ENCODE data around the gene SPTBN4. TPM values are rescaled to one million over a fixed set of nuclear protein-coding genes. Genes with fewer than 3 reads are reported as not detected.
"Not testable (repeated sequence)": the region's sequence is repeated elsewhere in the genome, so short reads cannot be mapped to it uniquely, and the experiment has no call there.

Gene SPTBN4
- total and polyA plus RNA-seq, 9 donors: 2.2 to 11.6 (median 6.2) TPM

DNA sequence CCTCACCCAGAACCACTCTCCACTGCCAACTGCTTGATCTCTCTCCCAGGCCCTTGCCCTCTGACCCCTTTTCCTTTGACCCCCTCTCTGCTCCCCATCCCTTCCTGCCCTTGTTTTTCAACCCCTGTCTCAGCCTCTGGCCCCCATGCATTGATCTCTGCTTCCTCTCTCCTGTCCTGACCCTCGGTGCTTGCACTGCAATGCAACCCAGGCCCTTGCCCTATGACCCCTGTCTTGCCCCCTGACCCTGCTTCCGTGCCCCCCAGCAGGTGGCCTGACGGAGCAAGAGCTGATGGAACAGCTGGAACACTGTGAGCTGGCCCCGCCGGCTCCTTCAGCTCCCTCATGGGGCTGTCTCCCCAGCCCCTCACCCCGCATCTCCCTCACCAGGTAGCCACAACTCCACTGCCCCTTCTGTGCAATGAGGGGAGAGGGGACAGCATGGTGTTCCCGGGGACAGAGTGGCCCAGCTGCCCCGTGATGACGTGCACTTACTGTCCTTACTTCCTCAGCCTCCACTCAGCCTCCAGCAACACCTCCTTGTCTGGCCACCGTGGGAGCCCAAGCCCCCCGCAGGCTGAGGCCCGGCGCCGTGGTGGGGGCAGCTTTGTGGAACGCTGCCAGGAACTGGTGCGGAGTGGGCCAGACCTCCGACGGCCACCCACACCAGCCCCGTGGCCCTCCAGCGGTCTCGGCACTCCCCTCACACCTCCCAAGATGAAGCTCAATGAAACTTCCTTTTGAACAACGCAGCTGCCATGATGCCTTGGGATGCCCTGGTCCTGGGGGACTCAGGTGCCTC lies 123.9 kb downstream of the SPTBN4 start:
- TF ChIP-seq POLR2A (IDR thresholded peaks at IDR 0.05) (no peak), EP300 (IDR thresholded peaks at IDR 0.05) (no peak)
- TF ChIP-seq, protein P1, sequence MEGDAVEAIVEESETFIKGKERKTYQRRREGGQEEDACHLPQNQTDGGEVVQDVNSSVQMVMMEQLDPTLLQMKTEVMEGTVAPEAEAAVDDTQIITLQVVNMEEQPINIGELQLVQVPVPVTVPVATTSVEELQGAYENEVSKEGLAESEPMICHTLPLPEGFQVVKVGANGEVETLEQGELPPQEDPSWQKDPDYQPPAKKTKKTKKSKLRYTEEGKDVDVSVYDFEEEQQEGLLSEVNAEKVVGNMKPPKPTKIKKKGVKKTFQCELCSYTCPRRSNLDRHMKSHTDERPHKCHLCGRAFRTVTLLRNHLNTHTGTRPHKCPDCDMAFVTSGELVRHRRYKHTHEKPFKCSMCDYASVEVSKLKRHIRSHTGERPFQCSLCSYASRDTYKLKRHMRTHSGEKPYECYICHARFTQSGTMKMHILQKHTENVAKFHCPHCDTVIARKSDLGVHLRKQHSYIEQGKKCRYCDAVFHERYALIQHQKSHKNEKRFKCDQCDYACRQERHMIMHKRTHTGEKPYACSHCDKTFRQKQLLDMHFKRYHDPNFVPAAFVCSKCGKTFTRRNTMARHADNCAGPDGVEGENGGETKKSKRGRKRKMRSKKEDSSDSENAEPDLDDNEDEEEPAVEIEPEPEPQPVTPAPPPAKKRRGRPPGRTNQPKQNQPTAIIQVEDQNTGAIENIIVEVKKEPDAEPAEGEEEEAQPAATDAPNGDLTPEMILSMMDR (IDR thresholded peaks at IDR 0.05): no peak
- WGBS, 3 donors: 72 to 79% (median 72%) methylated on average over 22 of the region's 22 CpGs
- no peak for DNase-seq
- intact Hi-C loops (cut with DNase I): loop anchor here in 3 of 4 donors (10.0 kb wide), 3 partner anchors 56 to 286 kb away; partner anchors contain the start of genes BLVRB (in 1 of the 3) and SPTBN4 (in 1 of the 3)
- no peak overlapping the region for H3K4me3 ChIP-seq
- no peak overlapping the region for H3K27ac ChIP-seq
- H3K4me1 ChIP-seq (ENCODE audit: insufficient read depth): no peaks in the 10 kb centered on the region
- H3K36me3 ChIP-seq: no peaks in the 10 kb centered on the region
- H3K27me3 ChIP-seq: no peaks in the 10 kb centered on the region
- H3K9me3 ChIP-seq: no peaks in the 10 kb centered on the region

DNA sequence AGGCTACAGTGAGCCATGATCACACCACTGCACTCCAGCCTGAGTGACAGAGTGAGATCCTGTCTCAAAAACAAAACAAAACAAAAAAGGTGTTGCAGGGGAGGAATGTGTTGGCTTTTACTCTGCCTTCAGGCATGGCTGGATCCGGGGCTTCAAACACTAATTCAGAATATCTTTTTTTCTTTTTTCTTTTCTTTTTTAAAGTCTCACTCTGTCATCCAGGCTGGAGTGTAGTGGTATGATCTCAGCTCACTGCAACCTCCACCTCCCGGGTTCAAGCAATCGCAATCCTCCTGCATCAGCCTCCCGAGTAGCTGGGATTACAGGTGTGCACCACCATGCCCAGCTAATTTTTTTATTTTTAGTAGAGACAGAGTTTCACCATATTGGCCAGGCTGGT lies 124.9 kb downstream of the SPTBN4 start:
- not testable (repeated sequence) for H3K36me3 ChIP-seq; H3K27ac ChIP-seq; H3K9me3 ChIP-seq; H3K4me3 ChIP-seq; DNase-seq; H3K4me1 ChIP-seq (ENCODE audit: insufficient read depth); H3K27me3 ChIP-seq
- intact Hi-C loops (cut with DNase I): loop anchor here in 3 of 4 donors (10.0 kb wide), 3 partner anchors 57 to 287 kb away; partner anchors contain the start of genes BLVRB (in 1 of the 3) and SPTBN4 (in 1 of the 3)
- WGBS, 3 donors: 91 to 93% (median 92%) methylated on average over 4 of the region's 4 CpGs

DNA sequence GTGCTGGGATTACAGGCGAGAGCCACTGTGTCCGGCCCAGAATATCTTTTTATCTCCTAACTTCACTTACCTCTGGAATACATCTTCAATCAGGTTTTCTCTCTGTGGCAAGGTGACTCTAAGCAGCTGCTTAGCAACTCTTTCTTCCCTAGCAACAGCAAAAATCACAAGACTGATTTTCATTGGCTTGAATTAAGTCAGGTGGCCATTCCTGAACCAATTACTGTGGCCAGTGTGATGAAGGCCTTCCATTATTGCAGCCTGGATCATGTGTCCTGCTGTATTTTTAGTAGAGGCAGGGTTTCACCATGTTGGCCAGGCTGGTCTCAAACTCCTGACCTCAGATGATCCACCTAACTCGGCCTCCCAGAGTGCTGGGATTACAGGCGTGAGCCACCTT lies 125.4 kb downstream of the SPTBN4 start:
- Histone ChIP-seq H3K27me3 (no peaks in the 10 kb centered on the region), H3K4me3 (no peak overlapping the region), H3K27ac (no peak overlapping the region), H3K36me3 (no peaks in the 10 kb centered on the region), H3K9me3 (no peaks in the 10 kb centered on the region), H3K4me1 (ENCODE audit: insufficient read depth) (no peaks in the 10 kb centered on the region)
- intact Hi-C loops (cut with DNase I): loop anchor here in 3 of 4 donors (10.0 kb wide), 3 partner anchors 57 to 287 kb away; partner anchors contain the start of genes BLVRB (in 1 of the 3) and SPTBN4 (in 1 of the 3)
- TF ChIP-seq, protein P1 (IDR thresholded peaks at IDR 0.05): no peak
- TF ChIP-seq EP300 (IDR thresholded peaks at IDR 0.05) (no peak), POLR2A (IDR thresholded peaks at IDR 0.05) (no peak)
- WGBS, 3 donors: 85 to 90% (median 87%) methylated on average over 4 of the region's 4 CpGs
- no peak for DNase-seq

DNA sequence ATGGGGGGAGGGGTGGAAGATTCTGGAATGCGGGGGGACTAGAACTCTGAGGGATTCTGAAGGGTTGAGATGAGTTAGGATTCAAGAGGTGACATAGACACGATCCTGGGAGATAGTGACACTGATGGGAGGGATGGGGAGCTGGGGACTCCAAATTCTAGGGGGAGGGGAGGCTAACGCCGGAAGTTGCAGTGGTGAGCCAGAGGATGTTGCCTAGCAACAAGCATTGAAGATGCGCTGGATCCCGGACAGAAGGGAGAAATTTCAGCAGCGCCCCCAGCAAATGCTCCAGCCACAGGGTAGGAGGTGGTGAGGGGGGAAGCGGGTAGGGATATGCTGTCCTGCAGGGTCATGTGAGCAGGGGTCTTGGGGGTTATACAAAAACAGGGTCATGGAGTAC lies 127.5 kb downstream of the SPTBN4 start:
- no peaks in the 10 kb centered on the region for H3K4me1 ChIP-seq (ENCODE audit: insufficient read depth)
- no peak overlapping the region for H3K4me3 ChIP-seq
- H3K27me3 ChIP-seq: no peaks in the 10 kb centered on the region
- intact Hi-C loops (cut with DNase I): loop anchor here in 3 of 4 donors (10.0 kb wide), 3 partner anchors 59 to 289 kb away; partner anchors contain the start of genes BLVRB (in 1 of the 3) and SPTBN4 (in 1 of the 3)
- H3K36me3 ChIP-seq: no peaks in the 10 kb centered on the region
- TF ChIP-seq EP300 (IDR thresholded peaks at IDR 0.05): no peak
- TF ChIP-seq POLR2A (IDR thresholded peaks at IDR 0.05): no peak
- TF ChIP-seq, protein P1 (IDR thresholded peaks at IDR 0.05): no peak
- no peak overlapping the region for H3K27ac ChIP-seq
- no peaks in the 10 kb centered on the region for H3K9me3 ChIP-seq
- DNase-seq: no peak
- WGBS, 3 donors: 17 to 24% (median 23%) methylated on average over 8 of the region's 8 CpGs

DNA sequence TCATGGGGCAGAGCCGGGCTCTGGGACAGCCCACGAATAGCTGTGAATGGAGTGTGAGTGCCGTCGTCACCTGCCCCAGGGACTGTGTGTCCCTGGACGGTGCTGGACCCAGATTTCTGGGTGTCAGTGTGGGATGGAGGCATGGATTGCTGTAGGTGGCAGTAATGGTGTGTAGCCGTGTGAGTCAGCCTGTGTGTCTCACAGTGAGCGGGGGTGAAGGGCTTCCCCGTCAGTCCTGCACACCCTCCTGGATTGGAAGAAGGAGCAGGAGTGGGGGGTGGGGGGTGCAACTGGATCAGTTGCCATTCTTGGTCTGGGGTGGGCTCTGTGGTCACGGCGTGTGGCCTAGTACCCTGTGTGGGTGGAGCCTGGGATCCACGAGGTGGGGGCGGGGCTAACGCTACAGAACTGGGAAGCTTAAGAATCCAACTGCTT lies 127.9 kb downstream of the SPTBN4 start:
- no peaks in the 10 kb centered on the region for H3K27me3 ChIP-seq
- H3K4me1 ChIP-seq (ENCODE audit: insufficient read depth): no peaks in the 10 kb centered on the region
- 17 to 35% (median 20%) methylated on average over 13 of the region's 13 CpGs for WGBS, 3 donors
- no peak overlapping the region for H3K27ac ChIP-seq
- intact Hi-C loops (cut with DNase I): loop anchor here (5.0 to 10.0 kb wide), 4 partner anchors 60 to 290 kb away; partner anchors contain the start of genes BLVRB (in 1 of the 4) and SPTBN4 (in 1 of the 4)
- TF ChIP-seq EP300 (IDR thresholded peaks at IDR 0.05) (no peak), POLR2A (IDR thresholded peaks at IDR 0.05) (no peak)
- TF ChIP-seq, protein P1 (IDR thresholded peaks at IDR 0.05): no peak
- no peaks in the 10 kb centered on the region for H3K36me3 ChIP-seq
- H3K9me3 ChIP-seq: no peaks in the 10 kb centered on the region
- DNase-seq: no peak
- no peak overlapping the region for H3K4me3 ChIP-seq

Measured in ovary (tissue), 9 donors.